MCF 10A (cell line): Measurements from ENCODE around the gene GNAI3. TPM values are rescaled to one million over a fixed set of nuclear protein-coding genes. Genes with fewer than 3 reads are reported as not detected.

Experiments used
- BruUV-seq: library from RNA; stranded (reverse); fragments of 400-500 nt; replicated peaks from 2 replicates; lab custom pipeline; 2021; lab: Mats Ljungman, UMichigan
- CTCF ChIA-PET: fragments of 300-600 bp; sonication (Branson Sonifier 250); formaldehyde crosslinking; extraction: SDS; loops from one replicate; lab custom pipeline; 2021; ENCODE audit warnings: antibody characterized with exemption, inconsistent platforms; lab: Yijun Ruan, JAX
- POLR2A ChIA-PET: fragments of 300-600, 350-650 bp; sonication (Branson Sonifier 250); formaldehyde crosslinking; extraction: SDS; loops from one replicate; lab custom pipeline; 2020; ENCODE audit warnings: antibody characterized with exemption, inconsistent platforms; lab: Yijun Ruan, JAX
- DNase-seq: peaks from one replicate; pipeline ENCODE4 v3.0.0-alpha.2; 2018; ENCODE audit not compliant: unreplicated experiment
- H3K27ac Mint-ChIP-seq: one replicate; pipeline ENCODE4 v1.8.0; 2022; ENCODE audit warnings: mild to moderate bottlenecking, low read depth, mixed read lengths; ENCODE audit not compliant: unreplicated experiment
- H3K27me3 Mint-ChIP-seq: one replicate; pipeline ENCODE4 v1.8.0; 2022; ENCODE audit warnings: mixed read lengths; ENCODE audit not compliant: insufficient read depth, unreplicated experiment
- H3K36me3 Mint-ChIP-seq: one replicate; pipeline ENCODE4 v1.8.0; 2022; ENCODE audit warnings: mild to moderate bottlenecking, moderate library complexity, mixed read lengths; ENCODE audit not compliant: insufficient read depth, unreplicated experiment
- H3K4me1 Mint-ChIP-seq: one replicate; pipeline ENCODE4 v1.8.0; 2022; ENCODE audit warnings: mixed read lengths; ENCODE audit not compliant: insufficient read depth, unreplicated experiment
- H3K4me3 Mint-ChIP-seq: one replicate; pipeline ENCODE4 v1.8.0; 2022; ENCODE audit warnings: mild to moderate bottlenecking, moderate library complexity, mixed read lengths; ENCODE audit not compliant: unreplicated experiment
- H3K9me3 Mint-ChIP-seq: one replicate; pipeline ENCODE4 v1.8.0; 2022; ENCODE audit warnings: mixed read lengths; ENCODE audit not compliant: unreplicated experiment
- CTCF ChIP-seq: fragments of 200-600 bp; IDR thresholded peaks from one replicate; pipeline ENCODE4 v1.8.0; 2022; ENCODE audit warnings: antibody characterized with exemption, mild to moderate bottlenecking; ENCODE audit not compliant: unreplicated experiment
- intact Hi-C: fragments of 100-400 bp; cut with micrococcal nuclease; formaldehyde crosslinking; loops from 2 replicates; pipeline ENCODE4 v1.14.1; 2022
- total RNA-seq: library from RNA; stranded (reverse); gene quantifications from 2 replicates; pipeline ENCODE4 v1.2.3, GENCODE V29; 2022

Gene GNAI3
- total RNA-seq, 1 experiment from 2014 or later = 8.0 TPM

- no peak for TF ChIP-seq CTCF
- no peaks in the 10 kb centered on the region for H3K4me1 Mint-ChIP-seq
- ChIA-PET POLR2A (interaction anchor here (0.7 to 1.0 kb wide), 2 partner anchors 49 to 441 kb away, joined by 3 read pairs; partner anchors contain the start of gene AHCYL1), CTCF (interaction anchor here (3.1 to 26.1 kb wide), 6 partner anchors 10 to 441 kb away, joined by 12 to 1071 read pairs (median 56); partner anchors contain the start of genes AHCYL1, AMIGO1, ATXN7L2 and CYB561D1)
- H3K27me3 Mint-ChIP-seq = no peaks in the 10 kb centered on the region
- H3K27ac Mint-ChIP-seq = no peak overlapping the region
- intact Hi-C loops = no loop called here
- no TSS peak for BruUV-seq
- H3K36me3 Mint-ChIP-seq = no peaks in the 10 kb centered on the region
- H3K9me3 Mint-ChIP-seq = no peaks in the 10 kb centered on the region
- H3K4me3 Mint-ChIP-seq = no peak overlapping the region
- no peak for DNase-seq
Observed at GRCh38 chr1:109543283-109543987, 5.0 kb upstream of the GNAI3 start.

GRCh38 chr1:109543988-109544735 lies 4.3 kb upstream of the GNAI3 start:
- Mint-ChIP-seq H3K4me3 (no peak overlapping the region), H3K4me1 (peaks cover 5% of the 10 kb centered on the region), H3K27me3 (no peaks in the 10 kb centered on the region), H3K27ac (peak overlapping the region; percentile 6), H3K9me3 (no peaks in the 10 kb centered on the region), H3K36me3 (peaks cover 5% of the 10 kb centered on the region)
- intact Hi-C loops = no loop called here
- DNase-seq = no peak
- CTCF ChIA-PET = interaction anchor here (0.6 to 26.1 kb wide), 8 partner anchors 10 to 1563 kb away, joined by 3 to 1071 read pairs (median 26); partner anchors contain the start of genes AHCYL1, AMIGO1, ATXN7L2 and CYB561D1
- POLR2A ChIA-PET = interaction anchor here (0.7 to 1.0 kb wide), 2 partner anchors 49 to 440 kb away, joined by 3 read pairs; partner anchors contain the start of gene AHCYL1
- TF ChIP-seq CTCF = no peak
- no TSS peak for BruUV-seq

- Mint-ChIP-seq H3K9me3 (no peaks in the 10 kb centered on the region), H3K27me3 (no peaks in the 10 kb centered on the region), H3K36me3 (peaks cover 7% of the 10 kb centered on the region), H3K27ac (peak overlapping the region; percentile 98), H3K4me1 (peaks cover 12% of the 10 kb centered on the region), H3K4me3 (peak overlapping the region; percentile 83)
- intact Hi-C loops = loop anchor here (1.0 kb wide), 4 partner anchors 84 to 438 kb away; partner anchors contain the start of gene AHCYL1
- no TSS peak for BruUV-seq
- ChIA-PET POLR2A (interaction anchor here (0.6 to 2.6 kb wide), 28 partner anchors 11 to 579 kb away, joined by 3 to 29 read pairs (median 3); partner anchors contain the start of genes AHCYL1, AMPD2, GNAT2 and GSTM4), CTCF (interaction anchor here (0.5 to 26.1 kb wide), 35 partner anchors 9 to 461 kb away, joined by 3 to 1071 read pairs (median 5); partner anchors contain the start of genes AHCYL1, AMIGO1, AMPD2 and ATXN7L2)
- peak; percentile 95 for DNase-seq
- peak; percentile 73 for TF ChIP-seq CTCF
Observed at GRCh38 chr1:109546311-109547109, 1.9 kb upstream of the GNAI3 start.
